Astrocyte of the cerebellum (primary cell): ENCODE data around the gene COL4A4.

Experiments
- DNase-seq: peaks from one replicate; pipeline ENCODE4 v3.0.0-alpha.2; 2011; ENCODE audit warnings: low read depth
- H3K4me3 ChIP-seq: 2 replicates; pipeline ENCODE4 v1.5.1; 2011; ENCODE audit warnings: mild to moderate bottlenecking, low read depth, low read length, moderate library complexity
- in situ Hi-C: cut with HindIII; loops from 2 replicates; pipeline ENCODE4 v1.10.0; 2017; ENCODE audit warnings: low sequenced_read_pairs
- TF ChIP-seq, protein P1 (sequence below): IDR thresholded peaks from 2 replicates; pipeline ENCODE4 v1.5.1; 2012; ENCODE audit warnings: low read length, low read depth, moderate library complexity, mild to moderate bottlenecking; ENCODE audit errors: missing control alignments

Gene COL4A4

DNA sequence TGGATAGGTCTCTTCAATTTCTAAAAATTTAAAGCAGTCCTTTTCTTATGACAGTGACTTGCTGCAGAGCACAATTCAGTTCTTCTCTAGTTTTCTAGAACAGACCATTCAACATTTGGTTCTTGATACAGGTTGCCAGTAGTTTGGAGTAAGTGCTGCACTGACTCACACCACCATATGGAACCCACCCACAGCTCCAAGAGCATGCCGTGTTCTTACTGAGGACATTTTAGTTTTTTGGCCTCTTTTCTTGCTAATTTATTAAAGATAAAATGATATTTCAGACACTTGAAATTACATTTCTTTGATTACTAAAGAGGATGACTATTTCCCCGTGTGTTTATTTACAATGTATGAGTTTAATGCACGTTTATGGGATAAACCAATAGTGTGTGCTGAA is 120.0 kb downstream of the COL4A4 start:
- H3K4me3 ChIP-seq: no peak overlapping the region
- in situ Hi-C loops: no loop called here
- DNase-seq: no peak
- TF ChIP-seq, protein P1, sequence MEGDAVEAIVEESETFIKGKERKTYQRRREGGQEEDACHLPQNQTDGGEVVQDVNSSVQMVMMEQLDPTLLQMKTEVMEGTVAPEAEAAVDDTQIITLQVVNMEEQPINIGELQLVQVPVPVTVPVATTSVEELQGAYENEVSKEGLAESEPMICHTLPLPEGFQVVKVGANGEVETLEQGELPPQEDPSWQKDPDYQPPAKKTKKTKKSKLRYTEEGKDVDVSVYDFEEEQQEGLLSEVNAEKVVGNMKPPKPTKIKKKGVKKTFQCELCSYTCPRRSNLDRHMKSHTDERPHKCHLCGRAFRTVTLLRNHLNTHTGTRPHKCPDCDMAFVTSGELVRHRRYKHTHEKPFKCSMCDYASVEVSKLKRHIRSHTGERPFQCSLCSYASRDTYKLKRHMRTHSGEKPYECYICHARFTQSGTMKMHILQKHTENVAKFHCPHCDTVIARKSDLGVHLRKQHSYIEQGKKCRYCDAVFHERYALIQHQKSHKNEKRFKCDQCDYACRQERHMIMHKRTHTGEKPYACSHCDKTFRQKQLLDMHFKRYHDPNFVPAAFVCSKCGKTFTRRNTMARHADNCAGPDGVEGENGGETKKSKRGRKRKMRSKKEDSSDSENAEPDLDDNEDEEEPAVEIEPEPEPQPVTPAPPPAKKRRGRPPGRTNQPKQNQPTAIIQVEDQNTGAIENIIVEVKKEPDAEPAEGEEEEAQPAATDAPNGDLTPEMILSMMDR: no peak

DNA sequence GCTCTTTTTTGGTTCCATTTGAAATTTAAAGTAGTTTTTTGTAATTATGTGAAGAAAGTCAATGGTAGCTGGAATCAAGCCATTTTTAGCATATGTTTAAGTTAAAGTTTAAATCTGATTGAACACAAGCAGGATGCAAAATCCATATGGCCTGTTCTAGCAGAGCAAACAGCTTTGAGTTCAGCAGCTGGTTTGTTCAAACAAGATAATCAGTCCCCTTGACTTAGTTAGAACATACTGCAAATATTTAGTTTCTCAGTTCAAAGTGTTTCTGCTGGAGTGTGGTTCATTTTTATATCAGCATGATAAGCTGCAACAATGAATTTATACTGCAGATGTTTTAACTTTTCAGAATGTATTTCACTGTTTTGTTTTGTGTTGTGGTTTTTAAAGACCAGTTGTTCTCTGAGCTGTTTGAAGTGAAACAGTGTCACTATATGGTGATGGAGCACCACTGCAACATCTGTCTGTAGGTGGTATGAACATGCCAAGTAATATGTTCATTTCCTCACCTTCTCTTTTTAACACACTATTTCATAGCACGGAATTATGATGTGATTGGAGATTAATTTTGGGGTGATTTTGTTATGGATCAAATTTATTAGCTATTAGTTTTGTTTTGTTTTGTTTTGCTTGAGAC is 125.3 kb downstream of the COL4A4 start:
- TF ChIP-seq, protein P1: no peak
- in situ Hi-C loops: no loop called here
- no peak overlapping the region for H3K4me3 ChIP-seq
- no peak for DNase-seq

DNA sequence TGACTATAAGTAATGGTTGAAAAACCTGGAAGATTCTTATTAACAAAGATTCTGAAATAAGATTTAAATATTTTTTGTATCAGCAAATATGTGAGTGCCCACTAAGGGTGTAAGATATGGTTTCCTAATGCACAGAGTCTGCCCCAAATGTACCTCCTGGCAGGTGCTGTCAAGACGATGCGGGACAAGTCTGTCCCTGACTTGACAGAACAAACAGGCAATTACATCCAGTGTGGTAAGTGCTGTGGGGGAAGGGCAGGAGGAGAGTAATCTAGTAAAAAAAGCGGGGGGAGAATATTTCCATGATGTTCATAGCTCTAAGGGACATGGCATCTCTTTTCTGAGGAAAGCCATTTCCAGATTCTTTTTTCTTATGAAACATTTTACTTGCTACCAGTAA is 127.5 kb downstream of the COL4A4 start:
- TF ChIP-seq, protein P1: no peak
- in situ Hi-C loops: no loop called here
- DNase-seq: no peak
- no peak overlapping the region for H3K4me3 ChIP-seq

DNA sequence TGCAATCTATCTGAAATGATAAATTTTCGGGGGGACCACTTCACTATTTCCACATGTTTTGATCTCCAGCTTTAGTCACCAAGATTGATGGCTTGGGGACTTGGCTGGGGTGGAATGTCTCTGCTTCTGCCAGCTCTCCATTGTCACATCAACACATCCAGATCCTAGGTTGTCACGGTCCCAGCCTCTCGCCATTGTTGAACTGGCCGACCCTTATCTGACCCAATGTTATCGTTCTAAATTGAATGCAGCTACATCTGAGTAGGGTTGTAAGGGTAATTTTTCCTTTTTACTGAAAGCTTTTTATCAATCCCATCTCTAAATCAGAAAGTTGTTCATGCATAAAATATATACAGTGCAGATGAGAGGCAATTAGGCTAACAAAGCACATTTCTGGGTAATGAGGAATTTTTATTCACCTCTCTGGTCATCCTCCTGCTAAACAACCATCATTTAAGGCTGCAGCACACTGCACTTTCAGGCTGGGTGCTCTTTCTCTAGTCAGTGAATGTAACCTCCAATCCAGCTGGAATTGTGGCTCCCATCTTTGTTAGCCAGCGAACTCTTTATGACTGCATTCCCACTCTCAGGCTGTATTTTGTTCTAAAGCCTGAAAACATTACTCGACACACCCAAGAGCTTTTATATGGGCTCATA is 128.2 kb downstream of the COL4A4 start:
- no peak overlapping the region for H3K4me3 ChIP-seq
- DNase-seq: no peak
- in situ Hi-C loops: no loop called here
- TF ChIP-seq, protein P1: no peak

DNA sequence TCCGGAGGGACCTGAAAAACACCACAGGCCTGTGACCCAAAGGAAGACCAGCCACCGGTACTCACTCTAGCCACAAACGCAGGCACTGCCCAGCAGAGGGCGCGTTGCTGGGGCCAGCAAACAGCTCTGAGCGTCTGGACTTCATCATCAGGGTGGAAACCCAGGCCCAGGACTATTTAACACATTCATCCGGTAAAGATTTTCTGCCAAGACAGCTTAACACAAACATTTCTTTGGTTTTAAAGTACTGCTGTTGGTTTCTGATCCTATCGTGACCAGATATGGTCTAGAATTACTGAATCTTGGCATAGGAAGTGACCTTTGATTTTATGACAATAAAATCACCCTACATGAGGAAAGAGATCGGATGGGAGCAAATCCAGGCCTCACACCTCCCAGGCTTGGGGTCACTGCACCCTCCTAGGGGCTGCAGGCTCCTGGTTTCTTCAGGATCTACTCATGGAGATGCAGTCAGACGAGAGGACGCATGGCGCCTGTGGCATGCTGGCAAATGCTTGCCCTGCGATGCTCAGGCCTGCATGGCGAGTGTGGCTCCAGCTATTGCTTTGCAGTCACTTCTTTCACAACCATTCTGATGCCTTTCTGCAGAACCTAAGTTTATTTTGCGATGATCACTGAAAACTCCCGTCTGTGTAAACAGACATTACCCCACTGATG is 130.4 kb downstream of the COL4A4 start:
- TF ChIP-seq, protein P1: peak; percentile 68
- in situ Hi-C loops: no loop called here
- DNase-seq: no peak
- H3K4me3 ChIP-seq: no peak overlapping the region

DNA sequence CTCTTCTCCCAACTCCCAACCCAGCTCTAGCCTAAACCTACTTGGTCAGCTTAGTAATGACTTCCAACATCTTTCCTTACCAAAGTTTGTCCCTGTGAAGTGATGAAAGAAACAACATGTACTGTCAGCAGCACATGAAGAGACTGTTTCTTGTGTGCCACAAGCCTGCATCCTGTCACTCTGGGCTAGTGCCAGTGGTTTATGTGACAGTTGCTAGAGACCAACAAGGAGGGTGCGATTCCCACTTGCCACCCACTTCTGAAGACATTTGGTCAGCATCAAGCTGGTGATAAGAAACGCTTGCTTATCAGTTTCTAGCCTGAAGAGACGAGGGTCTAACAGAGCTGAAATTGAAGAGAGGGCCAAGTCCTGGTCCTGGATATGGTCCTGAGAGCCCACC is 132.6 kb downstream of the COL4A4 start:
- DNase-seq: no peak
- TF ChIP-seq, protein P1: no peak
- no peak overlapping the region for H3K4me3 ChIP-seq
- in situ Hi-C loops: no loop called here
